Stimulated activated CD4-positive, alpha-beta T cell treated with anti-CD3 and anti-CD28 coated beads, TNF-alpha, amount 100 ng/mL, for 1 hour (primary cell): Measurements from ENCODE around the gene KRT82.

ENCODE experiments used
- DNase-seq, 3 donors: peaks; one replicate each; pipeline ENCODE4 v3.0.0-alpha.2; 2020; ENCODE audit warnings: low read depth in 3 of 3, low spot score in 1 of 3

KRT82 gene

DNA sequence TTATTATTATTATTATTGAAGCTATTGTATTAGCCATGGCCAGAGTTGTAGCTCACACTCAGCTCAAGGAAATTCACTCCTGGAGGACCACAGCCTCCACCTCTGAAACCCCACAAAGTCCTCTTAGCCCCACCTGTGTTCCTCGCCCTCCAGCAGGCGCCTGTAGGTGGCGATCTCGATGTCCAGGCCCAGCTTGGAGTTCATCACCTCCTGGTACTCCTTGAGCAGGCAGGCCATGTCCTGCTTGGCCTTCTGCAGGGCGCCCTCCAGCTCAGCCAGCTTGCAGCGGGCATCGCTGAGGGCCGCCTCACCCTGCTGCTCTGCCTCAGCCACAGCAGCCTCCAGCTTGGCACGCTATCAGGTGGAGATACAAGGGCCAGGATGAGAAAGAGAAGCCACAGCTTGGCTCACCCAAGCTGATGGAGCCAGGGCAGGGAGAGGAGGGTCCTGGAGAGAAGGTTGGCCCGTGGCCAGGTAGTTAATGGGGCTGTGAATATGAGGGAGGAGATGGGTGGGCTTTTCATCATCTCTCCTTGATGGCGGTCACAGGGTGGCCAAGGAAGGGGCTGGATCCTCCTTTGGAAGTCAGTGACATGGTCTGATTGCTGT lies 43.9 kb downstream of the KRT82 start:
- DNase-seq: no peak

DNA sequence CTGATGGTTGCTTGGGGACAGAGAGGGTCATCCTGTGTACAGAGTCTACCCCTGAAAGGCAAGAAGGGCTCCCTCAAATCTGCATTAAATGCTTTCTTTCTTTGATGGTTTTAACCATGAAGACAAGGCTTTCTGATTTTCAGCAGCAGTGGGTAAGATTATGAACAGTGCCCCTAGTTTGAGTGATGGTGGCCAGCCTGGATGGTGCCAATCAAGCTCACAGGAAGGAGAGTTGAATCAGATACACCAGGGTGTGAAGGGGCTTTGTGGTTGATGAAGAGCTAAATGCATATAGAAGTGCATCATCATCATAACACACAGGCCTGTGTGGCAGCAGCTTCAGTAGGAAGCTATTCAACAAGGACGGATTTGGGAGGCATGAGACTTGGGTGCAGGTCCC lies 44.6 kb downstream of the KRT82 start:
- DNase-seq: no peak

DNA sequence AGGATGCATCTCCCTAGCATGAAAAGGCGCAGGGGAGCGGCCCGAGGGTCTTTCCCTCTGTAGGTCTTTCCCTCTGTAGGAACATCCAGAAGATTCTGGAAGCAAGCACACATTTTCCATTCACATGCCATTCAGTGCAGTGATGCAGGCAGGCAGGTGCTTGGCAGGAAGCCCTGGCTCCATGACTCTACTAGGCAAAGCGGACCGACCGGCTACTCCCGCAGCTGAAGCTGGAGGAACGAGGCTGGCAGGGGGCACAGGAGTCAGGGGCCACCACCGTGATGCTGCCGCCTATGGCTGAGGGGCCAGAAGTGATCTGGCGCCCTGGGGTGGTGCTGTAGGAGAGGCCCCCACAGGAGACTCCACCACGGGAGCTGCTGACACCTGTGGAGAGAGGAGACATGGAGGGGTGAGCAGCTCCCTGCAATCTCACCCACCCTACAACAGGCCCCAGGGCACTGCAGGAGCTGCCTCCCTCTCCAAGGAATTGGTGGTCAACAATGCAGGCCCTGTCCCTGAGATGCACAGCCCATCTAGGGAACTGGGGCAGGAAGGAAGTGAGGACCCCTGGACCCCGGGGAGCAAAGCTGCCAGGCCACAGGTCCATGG lies 45.4 kb downstream of the KRT82 start:
- DNase-seq: no peak

DNA sequence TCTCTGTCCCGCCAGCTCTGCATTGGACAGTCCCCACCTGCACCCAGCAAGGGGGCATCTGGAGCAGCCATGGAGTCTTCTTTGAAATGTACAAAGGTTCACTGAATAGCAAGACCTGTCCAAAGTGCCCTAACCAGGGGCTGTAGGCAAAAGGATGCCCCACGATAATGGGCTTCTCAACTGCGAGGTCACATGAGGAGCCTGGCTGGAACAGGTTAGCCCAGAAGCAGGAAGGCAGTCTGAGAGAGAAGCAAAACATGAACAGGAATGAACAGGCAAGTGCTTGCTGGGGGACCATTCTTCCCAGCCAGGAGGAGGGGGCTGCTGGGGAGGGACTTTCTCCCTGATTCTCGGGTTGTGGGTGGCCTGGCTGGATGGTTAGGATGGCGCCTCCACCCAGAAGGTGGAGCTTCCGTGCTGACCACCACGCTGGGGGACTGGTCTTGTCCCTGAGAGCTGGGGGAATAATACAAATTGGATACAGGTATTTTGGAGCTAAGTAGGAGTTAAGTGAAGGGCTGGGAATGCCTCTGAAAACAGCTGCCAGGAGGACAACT lies 46.0 kb downstream of the KRT82 start:
- DNase-seq: no peak

DNA sequence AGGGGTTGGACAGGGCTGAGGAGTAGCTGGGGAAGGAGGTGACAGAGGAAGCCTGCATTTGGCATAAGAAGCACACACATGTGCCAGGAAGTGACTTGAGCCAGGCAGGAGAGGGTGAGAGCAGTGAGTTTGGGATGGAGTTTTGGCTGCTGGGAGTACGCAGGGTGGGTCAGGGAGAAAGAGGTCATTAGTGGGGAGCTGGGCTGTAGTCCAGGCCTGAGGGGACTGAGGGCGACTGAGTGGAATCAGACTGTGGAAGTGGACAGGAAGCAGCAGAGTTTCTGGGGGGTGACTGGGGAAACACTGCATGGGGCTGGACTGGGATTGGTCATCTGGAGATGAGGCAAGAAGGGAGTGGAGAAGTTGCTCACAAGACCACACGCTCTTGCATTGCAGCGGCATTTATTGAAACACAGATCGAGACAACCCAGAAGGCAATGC lies 46.5 kb downstream of the KRT82 start:
- DNase-seq: no peak

DNA sequence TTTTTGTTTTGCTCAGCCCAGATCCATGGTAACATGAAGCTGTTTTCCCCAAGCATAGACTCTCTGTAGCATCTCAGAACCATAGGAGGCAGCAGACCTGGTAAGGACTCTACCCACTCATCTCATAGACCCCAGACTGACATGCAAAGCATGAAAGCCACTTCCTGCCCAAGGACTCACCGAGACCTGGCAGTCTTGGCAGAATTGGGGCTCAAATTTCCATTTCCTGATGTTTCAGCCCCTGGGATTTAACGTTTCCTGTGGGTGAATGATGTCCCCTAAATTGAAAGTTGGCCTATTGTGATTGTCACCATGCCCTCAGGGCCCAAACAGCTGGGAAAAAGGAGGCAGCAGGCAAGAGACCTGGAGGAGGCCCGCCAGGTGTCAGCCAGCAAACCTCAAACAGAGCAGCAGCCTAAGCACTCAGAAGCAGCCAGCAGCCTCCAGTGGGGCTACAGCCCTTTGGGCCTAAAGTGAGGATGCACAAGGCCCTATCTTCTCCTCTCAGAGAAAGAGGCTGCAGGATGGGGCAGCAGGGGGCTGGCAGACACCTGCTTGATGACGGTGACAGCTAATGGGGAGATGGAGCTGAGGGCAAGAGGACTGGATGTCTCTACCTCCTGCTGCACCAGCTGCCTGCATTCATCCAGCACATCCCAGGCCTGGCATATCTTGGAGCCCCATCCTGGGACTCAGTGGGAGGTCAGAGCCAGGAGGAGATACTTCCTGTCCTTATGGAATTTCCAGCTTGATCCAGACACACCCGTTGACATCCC lies 47.4 kb downstream of the KRT82 start:
- no peak for DNase-seq

DNA sequence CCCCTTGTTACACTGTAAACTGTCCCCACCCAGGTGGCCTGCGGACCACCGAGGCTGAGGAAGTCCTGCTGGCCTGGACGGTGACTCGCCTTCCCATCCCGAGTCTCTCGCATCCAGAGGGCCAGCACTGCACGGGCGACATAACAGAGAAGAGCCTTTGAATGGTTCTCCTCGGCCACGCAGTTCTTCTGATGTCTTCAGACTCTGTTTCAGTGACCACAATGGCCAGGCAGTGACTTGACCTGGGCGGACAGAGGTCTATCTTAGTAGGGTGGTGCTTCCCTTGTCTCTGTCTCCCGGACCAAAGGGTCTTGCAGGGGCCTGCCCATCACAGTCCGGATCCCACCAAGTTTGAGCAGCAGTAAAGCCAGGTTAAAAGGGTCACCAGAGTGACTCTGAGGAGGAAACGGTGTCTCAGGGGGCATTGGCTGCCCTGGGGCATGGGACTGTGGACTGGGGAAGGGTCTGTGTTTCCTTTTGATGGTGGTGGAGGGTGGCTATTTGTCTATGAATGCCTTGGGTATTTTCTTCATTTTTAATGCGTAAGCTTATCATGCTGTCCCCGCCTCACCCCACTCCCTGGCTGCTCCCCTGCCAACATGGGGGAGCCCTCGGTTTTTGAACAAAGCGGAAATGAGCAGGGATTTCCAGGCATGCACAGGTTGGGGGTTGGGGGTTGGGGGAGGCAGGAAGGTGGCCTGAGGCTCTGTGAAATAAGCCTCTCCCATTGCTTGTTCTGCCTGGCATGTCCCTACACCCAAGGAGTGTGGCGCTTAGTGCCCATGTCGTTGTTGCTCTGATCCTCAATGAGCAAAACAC lies 49.2 kb downstream of the KRT82 start:
- no peak for DNase-seq

DNA sequence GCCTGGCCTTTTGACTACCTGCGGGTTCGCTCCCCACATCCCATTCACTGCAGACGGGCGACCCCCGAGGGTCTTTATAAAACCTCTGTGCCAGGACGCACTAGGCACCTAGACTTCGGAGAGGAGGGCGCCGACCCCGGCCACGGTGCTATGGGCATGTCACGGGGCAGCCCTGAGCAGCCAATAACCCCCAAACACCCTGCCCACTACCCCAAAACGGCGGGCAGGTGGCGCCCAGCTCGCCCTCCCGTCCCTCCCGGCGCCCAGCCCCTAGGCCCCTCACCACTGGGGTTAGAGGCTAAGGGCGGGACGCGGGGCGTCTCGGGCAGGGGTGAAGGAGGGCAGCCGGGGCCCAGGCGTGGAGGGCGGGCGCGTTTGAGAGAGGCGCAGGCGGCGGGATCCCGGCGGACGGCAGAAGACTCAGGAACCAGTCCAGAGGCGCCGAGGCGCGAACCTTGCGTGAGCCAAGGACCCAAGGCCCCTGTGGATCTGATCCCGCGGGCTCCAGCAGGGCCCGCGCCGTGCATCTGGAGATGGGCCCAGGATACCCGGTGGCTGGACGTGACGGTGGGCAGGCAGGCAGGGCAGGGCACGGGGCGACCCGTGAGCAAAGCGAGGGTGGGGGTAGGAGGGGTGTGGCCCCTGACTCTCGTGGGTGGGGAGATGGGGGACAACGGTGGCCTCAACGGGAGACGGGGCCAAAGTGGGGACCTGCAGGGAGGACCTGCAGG lies 49.9 kb downstream of the KRT82 start:
- no peak for DNase-seq

DNA sequence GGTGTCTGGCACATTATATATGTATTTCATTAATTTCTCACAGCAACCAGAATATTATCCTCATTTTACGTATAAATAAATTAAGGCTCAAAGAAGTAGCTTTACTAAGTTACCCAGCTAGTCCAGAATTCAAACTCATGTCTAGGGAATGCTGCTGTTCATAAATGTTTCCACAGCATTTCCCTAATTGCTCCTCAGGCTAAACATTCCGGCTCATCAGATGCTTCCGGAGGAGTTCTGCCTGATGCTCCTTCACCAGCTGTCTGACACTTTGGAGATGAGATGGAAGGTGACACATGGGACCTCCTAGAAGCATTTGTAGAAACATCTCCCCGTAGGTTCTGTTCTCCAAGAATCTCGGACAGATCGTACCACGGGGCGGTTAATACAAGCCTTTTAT lies 51.0 kb downstream of the KRT82 start:
- DNase-seq: no peak

DNA sequence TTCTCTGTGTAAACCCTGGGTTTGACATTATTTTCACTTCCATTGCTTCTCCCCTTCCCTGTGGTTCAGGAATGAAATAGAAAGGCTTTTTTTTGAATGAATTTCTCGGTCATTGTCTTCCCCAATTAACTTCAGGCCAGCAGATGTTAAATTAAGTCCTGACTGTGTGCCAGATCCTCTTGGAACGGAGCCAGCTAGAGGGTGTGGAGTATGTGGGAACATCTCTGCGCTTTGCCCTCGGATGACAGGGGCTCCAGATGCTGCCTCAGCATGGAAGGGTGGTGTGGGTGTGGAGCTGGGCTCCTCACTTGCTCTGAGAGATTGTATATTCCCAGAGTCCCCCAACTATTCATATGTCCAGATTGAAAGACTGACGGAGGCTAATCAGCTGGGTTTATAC lies 51.9 kb downstream of the KRT82 start:
- DNase-seq: no peak

DNA sequence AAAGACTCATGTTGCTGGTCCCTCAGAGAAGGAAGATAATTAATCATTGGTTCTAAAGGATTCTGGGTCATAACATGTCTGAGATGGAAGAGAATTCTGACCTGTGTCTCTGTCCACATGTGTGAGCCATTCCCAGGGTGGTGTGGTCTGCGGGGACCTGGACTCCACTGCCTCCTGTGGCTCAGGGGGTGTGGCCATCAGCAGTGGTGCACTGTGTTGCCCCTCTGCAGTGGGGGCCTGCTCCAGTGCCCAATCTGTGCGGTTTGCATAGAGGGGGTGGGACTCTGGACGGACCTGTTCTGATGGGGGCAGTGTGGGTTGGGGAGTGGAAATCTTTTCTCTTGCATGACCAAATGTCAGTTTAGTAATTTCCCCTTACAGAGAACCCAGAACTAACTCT lies 52.4 kb downstream of the KRT82 start:
- DNase-seq: no peak

DNA sequence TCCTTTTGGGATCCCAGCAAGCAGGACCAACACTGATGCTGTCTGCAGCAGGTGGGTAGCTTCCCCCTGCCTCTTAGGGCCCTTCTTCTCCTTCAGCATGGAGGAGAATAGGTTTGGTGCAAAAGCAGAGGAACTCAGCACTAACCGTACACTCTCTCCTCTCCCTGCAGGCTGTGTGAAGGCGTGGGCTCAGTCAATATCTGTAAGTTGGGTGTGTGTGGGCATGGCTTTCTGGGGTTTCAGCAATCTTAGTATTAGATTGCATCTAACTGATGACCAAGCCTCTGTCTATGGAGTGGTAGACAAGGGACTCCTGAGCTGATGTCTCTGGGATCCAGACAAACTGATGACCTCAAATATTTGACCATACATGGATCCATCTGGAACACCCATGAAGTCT lies 53.2 kb downstream of the KRT82 start:
- DNase-seq: no peak

DNA sequence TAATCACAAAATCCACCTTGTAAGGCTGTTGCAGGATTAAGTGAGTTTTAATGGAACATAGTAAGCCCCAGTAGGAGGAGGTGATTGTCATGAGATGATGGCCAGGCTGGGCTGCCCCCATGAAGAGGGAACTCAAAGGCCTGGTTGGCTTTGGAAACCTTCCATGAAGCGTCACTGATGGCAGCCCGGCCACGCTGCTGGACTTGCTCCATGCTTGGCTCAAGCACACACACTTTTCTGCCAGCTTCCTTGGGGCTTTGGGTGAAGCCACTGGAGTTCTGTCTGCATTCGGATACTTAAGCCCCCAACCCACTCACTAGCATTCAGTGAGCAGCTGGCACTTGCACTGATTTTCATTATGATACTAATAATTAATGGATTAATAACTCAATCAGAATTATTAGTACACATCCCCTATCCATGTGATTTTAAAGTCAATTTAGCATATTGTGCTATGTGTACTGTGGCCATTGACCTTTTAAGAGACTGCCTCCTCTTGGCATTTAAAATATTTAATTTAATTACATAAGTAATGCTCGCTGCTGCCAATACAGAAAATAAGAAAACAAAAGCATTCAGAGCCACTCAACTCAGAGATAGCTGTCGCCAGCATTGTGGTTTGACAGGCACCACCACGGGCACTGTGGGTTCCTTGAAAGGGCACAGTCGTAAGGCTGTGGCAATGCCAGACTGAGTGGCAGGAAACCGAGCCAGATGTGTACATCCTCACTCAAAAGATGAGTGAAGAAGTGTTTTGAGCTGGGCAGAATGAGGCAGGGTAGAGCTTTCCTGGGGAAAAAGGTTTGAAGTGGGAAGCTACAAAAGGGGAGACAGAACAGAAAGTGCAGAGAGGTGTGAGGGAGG lies 54.7 kb downstream of the KRT82 start:
- peak in 2 of 3 donors; percentile 8 to 24 for DNase-seq

DNA sequence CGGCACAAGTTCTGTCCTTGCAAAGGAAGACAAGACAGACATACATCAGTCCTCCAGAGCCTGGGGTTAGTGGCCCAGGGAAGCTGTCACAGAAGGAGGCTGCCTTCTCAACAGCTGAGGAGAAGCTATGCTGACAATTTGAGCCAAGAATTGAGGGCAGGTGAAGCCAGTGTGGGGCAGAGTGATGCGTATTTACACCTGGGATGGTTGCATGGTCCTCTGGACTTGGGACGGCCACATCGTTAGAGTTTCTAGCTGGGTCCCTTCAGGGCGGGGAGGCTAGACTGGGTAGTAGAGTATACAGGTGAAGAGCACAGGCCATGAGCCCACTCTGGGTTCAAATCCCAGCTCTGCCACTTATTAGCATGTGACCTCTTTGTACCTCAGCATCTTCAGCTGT lies 55.3 kb downstream of the KRT82 start:
- no peak for DNase-seq

DNA sequence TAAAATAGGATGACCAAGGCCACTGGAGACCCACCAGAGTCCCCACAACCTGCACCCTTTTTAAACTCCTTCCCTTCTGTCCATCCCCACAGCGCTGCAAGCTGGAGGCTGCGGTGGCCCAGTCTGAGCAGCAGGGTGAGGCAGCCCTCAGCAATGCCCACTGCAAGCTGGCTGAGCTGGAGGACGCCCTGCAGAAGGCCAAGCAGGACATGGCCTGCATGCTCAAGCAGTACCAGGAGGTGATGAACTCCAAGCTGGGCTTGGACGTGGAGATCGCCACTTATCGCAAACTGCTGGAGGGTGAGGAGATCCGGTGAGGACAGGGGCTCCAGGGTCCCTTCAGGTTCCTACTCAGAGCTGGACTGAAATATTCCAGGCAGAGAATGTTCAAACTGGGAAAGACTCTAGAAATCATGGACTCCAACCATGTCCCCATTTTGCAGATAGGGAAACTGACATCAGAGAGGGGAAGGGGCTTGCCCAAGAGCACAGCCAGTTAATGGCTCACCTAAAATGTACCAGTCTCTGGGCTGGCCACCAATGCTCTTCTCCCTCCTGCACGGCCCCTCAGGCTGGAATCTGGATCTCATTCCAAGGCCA lies 56.0 kb downstream of the KRT82 start:
- no peak for DNase-seq

DNA sequence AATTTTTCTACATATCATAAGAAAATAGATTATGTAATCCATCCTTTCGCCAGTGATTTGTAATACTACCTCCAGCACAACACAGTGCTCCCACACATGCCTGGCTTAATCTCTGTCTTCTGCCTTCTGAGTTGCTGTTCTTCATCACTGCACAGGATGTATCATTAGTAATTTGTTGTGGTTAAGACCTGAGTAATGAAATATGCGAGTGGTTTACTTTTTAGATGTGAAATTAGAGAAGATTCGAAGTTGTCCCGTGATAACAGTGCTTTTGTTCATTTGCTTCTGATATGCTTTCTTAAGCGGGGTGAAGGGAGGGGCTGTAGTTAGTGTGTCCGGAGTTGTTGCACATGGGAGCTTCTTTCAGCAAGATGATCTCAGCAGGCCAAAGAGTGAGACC lies 56.9 kb downstream of the KRT82 start:
- DNase-seq: no peak

DNA sequence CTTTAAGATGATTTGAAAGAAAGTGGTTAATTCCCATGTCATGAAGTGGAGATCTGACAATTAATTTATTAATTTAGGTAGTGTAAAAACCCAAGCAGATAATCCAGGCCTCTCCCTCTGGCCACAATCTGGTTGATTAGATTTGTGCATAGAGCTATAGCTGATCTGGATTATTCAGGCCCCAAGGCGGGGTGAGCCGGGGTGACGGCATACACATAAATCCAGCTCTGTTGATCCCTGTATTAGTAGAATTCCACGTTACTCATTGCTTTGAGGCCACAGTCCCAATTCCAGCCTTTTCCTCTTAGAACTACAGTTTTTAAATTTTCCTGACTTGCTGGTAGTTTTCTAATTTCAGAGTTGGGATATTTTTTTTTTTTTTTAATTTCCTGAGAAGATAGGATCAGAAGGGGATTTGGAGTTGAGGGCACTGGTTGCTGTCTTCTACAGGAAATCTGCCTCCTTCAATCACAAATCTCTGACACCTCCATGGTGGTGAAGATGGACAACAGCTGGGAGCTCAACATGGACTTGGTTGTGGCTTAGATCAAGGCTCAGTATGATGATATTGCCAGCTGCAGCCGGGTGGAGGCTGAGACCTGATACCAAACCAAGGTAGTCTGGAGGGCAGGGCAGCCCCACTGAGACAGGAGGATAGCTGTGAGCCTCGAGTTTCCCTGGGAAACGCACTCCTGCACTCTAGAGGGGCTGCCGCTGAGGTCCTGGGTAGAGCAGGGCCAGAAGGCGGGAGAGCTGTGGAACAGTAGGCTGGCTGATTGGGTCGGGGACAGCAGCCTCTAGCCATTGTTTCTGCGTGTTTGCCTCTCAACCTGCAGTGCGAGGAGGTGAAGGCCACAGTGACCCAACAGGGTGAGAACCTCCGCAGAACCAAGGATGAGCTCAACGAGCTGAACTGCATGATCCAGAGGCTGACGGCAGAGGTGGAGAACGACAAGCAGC lies 58.3 kb downstream of the KRT82 start:
- DNase-seq: no peak

DNA sequence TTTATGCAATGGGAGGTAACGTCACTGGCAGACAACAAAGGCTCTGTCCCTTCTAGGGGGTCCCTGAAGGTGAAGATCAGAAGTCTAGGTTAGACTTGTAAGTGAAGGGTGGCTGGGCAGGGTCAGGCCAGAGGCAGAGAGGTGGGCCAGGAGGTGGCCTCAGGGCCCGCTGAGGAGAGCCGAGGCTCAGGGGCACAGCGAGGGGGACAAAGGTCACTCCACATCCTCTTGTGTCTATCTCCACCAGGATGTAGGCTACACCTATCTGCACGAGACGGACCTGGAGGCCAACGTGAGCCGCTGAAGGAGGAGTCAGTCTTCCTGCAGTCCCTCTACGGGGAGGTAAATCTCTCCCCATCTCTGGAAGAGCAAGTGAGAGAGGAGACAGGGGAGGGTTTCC lies 59.1 kb downstream of the KRT82 start:
- DNase-seq: no peak
